Calu3 (cell line): ENCODE results near the gene MAT1A. TPM values are rescaled to one million over a fixed set of nuclear protein-coding genes. Genes with fewer than 3 reads are reported as not detected.

Source experiments
- BruUV-seq: library from RNA; stranded (reverse); fragments of 400-500 nt; replicated peaks from 2 replicates; lab custom pipeline; 2021; lab: Mats Ljungman, UMichigan
- CTCF ChIA-PET: fragments of 300-600 bp; sonication (Branson Sonifier 250); formaldehyde crosslinking; loops from one replicate; lab custom pipeline; 2022; ENCODE audit warnings: antibody characterized with exemption; lab: Charles Lee
- DNase-seq: peaks from one replicate; pipeline ENCODE4 v3.0.0; 2022
- H3K27ac Mint-ChIP-seq: one replicate; pipeline ENCODE4 v1.8.0; 2022; ENCODE audit warnings: mixed read lengths; ENCODE audit not compliant: unreplicated experiment
- H3K27me3 Mint-ChIP-seq: one replicate; pipeline ENCODE4 v1.8.0; 2022; ENCODE audit warnings: mixed read lengths; ENCODE audit not compliant: unreplicated experiment
- H3K36me3 Mint-ChIP-seq: one replicate; pipeline ENCODE4 v1.8.0; 2022; ENCODE audit warnings: mild to moderate bottlenecking, moderate library complexity, mixed read lengths; ENCODE audit not compliant: insufficient read depth, unreplicated experiment
- H3K4me1 Mint-ChIP-seq: one replicate; pipeline ENCODE4 v1.8.0; 2022; ENCODE audit warnings: mild to moderate bottlenecking, low read depth, mixed read lengths; ENCODE audit not compliant: unreplicated experiment
- H3K4me3 Mint-ChIP-seq: one replicate; pipeline ENCODE4 v1.8.0; 2022; ENCODE audit warnings: mild to moderate bottlenecking, low read depth, moderate library complexity, mixed read lengths; ENCODE audit not compliant: unreplicated experiment
- H3K9me3 Mint-ChIP-seq: one replicate; pipeline ENCODE4 v1.8.0; 2022; ENCODE audit warnings: low read depth, mixed read lengths; ENCODE audit not compliant: unreplicated experiment
- CTCF ChIP-seq: fragments of 200-600 bp; IDR thresholded peaks from one replicate; pipeline ENCODE4 v1.8.0; 2022; ENCODE audit warnings: antibody characterized with exemption; ENCODE audit not compliant: unreplicated experiment
- intact Hi-C: fragments of 100-400 bp; cut with micrococcal nuclease; formaldehyde crosslinking; loops from one replicate; pipeline ENCODE4 v1.10.0; 2022; ENCODE audit not compliant: unreplicated experiment
- total RNA-seq: library from RNA; stranded (reverse); gene quantifications from 2 replicates; pipeline ENCODE4 v1.2.3, GENCODE V29; 2022

MAT1A gene
- total RNA-seq, 1 experiment from 2014 or later, result not detected

DNA sequence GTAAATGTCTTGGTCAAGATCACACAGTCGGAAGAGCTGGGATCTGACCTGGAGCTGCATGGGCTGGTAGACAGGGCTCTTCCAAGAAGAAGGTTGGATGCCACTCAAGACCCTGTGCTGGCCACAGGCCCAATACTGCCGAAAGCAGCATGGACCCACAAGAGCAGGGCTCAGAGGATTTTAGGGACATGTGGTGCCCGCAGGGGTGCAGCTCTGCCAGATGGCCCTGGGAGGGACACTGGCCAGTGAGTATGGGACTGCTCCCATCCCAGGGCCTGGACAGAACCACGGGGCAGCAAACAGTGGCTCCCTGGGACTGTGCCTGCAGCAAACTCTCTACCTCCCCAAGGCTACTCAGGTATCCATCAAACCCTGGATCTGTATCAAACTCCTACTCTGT lies 12.4 kb downstream of the MAT1A start:
- Mint-ChIP-seq H3K27me3 (peaks cover 42% of the 10 kb centered on the region), H3K27ac (no peak overlapping the region)

DNA sequence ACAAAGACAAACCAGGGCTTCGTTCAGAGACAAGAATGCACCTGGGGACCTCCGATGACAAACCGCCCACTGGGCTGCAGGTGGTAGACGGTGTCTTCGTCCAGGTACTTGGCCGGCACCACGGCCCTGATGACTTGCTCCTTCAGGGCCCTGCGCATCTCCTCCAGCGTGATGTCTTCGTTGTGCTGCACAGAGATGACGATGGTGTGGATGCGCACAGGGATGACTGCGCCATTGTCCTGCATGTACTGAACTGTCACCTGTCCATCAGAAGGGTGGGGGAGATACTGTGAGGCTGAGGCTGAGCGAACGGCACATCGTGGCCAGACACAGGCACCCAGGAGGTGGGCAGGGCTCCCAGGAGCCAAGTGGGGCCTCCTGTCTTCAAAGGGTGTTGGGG lies 13.1 kb downstream of the MAT1A start:
- Mint-ChIP-seq H3K4me1 (peaks cover 1% of the 10 kb centered on the region), H3K9me3 (no peaks in the 10 kb centered on the region), H3K36me3 (no peaks in the 10 kb centered on the region), H3K4me3 (no peak overlapping the region), H3K27ac (no peak overlapping the region), H3K27me3 (peaks cover 35% of the 10 kb centered on the region)
- intact Hi-C loops, result no loop called here
- CTCF ChIA-PET, result no interaction called here
- no TSS peak for BruUV-seq
- no peak for DNase-seq
- TF ChIP-seq CTCF, result no peak

More for the DNA sequence above, 12.4 kb downstream of the MAT1A start:
- no peak overlapping the region for H3K4me3 Mint-ChIP-seq
- CTCF ChIA-PET, result interaction anchor here (0.6 kb wide), 1 partner anchor 279 kb away, joined by 4 read pairs; no protein-coding TSS in a partner anchor
- H3K4me1 Mint-ChIP-seq, result peaks cover 8% of the 10 kb centered on the region
- H3K9me3 Mint-ChIP-seq, result no peaks in the 10 kb centered on the region
- TF ChIP-seq CTCF, result no peak
- intact Hi-C loops, result no loop called here
- no peak for DNase-seq
- no TSS peak for BruUV-seq
- H3K36me3 Mint-ChIP-seq, result no peaks in the 10 kb centered on the region

DNA sequence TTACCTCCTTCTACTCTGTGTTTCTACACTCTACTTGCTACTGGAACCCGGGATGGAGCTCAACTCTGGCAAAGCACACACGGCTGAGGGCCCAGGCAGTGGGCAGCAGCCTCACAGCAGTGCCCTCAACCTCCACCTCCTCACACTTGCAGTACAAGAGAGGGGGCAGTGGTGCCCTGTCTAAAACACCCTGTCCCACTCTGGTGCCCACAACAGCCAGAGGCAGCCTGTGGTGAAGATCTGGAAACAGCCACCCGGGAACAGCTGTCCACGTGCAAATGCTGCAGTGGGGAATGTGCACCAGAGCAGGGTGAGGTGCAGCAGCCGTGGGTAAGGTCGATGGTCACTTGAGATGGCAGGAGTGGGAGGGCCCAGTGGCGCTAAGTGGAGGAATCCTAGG lies 13.7 kb downstream of the MAT1A start:
- CTCF ChIA-PET, result no interaction called here

GRCh38 chr10:80275135-80275498 lies 14.3 kb downstream of the MAT1A start:
- Mint-ChIP-seq H3K27me3 (peaks cover 42% of the 10 kb centered on the region), H3K9me3 (no peaks in the 10 kb centered on the region), H3K36me3 (no peaks in the 10 kb centered on the region), H3K4me1 (no peaks in the 10 kb centered on the region), H3K27ac (no peak overlapping the region), H3K4me3 (no peak overlapping the region)
- DNase-seq, result no peak
- intact Hi-C loops, result no loop called here
- BruUV-seq, result no TSS peak
- CTCF ChIA-PET, result no interaction called here
- no peak for TF ChIP-seq CTCF

More for the DNA sequence above, 13.7 kb downstream of the MAT1A start:
- H3K4me3 Mint-ChIP-seq, result no peak overlapping the region
- no peaks in the 10 kb centered on the region for H3K4me1 Mint-ChIP-seq
- TF ChIP-seq CTCF, result no peak
- intact Hi-C loops, result no loop called here
- BruUV-seq, result no TSS peak
- no peaks in the 10 kb centered on the region for H3K9me3 Mint-ChIP-seq
- DNase-seq, result no peak
- peaks cover 35% of the 10 kb centered on the region for H3K27me3 Mint-ChIP-seq
- H3K27ac Mint-ChIP-seq, result no peak overlapping the region
- H3K36me3 Mint-ChIP-seq, result no peaks in the 10 kb centered on the region
